ENCODE data around the gene FOXP2.
"Not testable (repeated sequence)": the region's sequence is repeated elsewhere in the genome, so short reads cannot be mapped to it uniquely, and the experiment has no call there.

FOXP2 gene

DNA sequence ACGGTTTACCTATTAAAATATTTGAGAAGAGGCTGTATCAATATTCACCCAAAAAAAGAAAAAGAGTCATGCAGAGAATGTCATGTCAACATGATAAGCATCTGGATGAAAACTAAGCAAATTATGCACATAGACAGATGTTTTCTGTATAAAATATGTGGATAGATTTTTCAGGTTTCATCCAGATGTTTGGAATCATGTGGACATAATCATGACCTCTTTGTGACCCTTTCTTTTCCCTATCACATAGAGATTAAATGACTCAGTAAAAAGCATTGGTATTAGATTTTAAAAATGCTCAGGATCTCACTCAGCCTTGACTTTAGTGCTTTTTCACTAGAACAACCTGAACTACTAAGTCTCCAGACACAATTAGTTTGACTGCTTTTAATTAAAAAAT, 90.0 kb downstream of the FOXP2 start:
- no peak for DNase-seq (ENCODE audit: low spot score)

DNA sequence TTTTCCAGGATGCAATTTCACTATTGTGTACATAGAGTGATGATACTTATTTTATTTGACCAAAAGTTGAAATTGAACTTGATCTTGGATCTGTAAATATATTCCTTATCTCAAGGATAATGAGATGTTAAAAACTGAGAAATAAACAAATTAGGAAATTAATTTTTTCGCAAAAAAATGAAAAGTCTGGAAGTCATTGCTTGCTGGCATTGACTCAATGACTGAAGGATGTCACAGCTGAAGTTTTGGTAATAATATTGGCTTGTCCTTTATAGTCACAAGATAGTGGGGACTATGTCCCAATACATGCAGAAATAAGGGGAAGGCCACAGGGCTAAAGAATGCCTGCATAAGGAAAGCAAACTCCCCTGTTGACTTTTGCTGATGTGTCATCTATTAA, 92.8 kb downstream of the FOXP2 start:
- no peak for DNase-seq (ENCODE audit: low spot score)

DNA sequence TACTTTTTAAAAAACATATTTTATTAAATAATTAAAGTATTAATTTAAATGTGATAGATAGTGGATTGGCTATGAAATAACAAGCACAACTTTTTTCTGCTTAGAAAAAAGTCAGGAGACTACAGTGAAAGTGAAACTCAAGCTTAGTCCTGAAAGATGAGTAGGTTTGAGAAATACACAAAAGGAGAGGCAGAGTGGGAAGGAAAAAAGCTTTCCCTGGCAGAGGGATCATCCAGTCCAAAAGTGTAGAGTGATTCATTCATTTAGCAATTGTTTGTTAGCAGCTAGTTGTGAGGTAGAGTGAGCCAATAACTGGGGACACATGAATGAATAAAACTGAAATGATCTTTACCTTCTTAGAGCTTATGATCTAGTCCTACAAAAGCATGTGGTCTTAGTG, 93.5 kb downstream of the FOXP2 start:
- no peak for DNase-seq (ENCODE audit: low spot score)

DNA sequence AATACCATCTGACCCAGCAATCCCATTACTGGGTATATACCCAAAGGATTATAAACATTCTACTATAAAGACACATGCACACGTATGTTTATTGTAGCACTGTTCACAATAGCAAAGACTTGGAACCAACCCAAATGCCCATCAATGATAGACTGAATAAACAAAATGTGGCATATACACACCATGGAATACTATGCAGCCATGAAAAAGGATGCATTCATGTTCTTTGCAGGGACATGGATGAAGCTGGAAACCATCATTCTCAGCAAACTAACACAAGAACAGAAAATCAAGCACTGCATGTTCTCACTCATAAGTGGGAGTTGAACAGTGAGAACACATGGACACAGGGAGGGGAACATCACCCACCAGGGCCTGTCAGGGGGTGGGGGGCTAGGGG, 96.2 kb downstream of the FOXP2 start:
- not testable (repeated sequence) for DNase-seq (ENCODE audit: low spot score)

DNA sequence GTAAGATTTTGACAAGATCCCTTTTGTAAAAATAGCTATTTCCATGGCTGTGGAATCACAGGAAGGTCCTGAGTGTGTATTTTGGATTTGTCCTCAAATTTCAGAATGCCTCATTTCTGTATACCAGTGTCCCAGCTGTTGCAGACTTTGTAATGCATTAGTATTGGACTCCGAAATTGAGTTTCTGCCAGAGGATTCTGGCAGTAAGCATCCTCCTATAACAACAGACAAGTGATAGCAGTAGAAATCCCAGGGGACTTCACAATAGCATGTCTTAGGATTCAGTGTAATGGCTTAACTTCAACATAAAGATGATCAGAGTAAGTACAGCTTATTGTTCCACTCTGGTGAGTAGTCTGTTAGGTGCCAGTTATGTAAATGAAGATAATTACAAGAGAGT, 104.6 kb downstream of the FOXP2 start:
- no peak for DNase-seq (ENCODE audit: low spot score)

DNA sequence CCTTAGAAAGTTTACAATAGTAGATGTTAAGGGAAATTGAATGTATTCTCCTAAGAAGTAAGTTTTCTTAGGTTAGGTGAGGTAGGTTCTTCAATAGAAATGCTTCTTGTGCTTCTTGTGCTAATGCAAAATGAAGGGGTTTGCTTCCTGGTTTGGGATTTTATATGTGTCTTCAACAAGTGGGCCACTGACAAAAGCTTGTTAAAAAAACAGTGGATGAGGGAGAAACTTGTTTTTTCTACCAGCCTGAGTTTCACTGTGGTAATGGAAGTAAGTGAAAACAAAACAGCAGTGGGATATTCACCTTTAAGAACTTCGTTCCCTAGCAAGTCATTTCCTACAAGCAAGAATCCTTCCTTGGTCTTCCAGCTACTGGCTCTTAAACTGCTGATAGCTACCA, 107.5 kb downstream of the FOXP2 start:
- no peak for DNase-seq (ENCODE audit: low spot score)

DNA sequence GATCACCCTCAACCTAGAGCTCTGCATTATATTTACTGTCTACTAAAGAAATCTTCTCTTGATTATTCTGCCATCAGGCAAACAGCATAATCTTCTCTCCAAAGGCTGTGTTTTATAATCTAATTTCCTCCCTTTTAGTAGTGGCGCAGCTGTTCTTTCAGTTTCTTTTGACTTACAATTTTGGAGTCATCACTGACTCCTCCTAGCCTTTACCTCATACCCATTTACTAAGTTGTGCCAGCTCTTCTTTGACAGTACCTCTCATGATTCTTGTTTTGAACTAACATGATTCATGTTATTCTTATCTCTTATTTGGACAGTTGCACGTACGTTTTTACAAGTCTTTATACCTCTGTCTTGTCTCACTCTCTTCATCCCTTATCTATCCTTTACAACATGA, 113.0 kb downstream of the FOXP2 start:
- DNase-seq (ENCODE audit: low spot score): no peak

DNA sequence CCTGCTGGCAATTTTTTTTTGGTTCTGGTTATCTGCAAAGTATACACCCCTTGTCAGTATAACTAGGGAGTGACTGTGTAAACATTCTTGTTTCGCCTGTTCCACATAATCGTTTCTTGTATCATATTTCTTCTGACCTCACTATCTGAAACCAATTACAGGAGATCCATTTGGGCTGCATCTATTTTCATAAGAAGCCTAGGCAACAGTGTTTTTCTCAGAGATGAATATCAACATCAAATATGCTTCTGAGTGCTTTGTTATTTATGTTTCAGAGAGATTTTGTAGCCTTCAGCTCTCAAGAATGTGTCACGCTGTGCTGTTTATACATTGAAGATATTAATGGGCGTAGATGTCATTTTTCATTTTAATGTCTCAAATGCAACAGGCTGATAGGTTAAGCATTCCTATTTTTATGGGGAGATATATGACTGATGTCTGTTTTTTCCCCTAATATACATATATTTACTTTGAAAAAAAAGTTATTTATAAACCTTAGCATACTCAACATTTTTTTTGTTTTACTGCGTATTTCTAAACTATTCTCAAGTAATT, 115.5 kb downstream of the FOXP2 start:
- DNase-seq (ENCODE audit: low spot score): peak; percentile 7

DNA sequence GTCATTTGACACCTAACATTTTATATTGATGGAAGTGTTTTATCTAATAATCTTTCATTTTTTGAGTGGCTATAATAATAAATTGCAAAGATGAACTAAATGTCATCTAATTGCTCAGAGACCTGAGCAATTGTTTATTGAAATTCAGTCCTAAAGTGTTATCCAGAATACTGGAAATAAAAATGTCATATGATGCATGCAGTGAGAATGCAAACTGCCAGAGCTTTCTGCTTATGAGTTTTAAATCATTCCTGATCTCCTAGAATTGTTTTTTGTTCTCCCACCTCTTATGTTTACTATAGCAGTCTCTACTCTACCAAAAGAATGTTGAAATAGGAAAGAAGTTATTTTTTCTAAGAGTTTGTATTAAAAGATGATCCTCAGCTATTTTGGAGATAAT, 116.7 kb downstream of the FOXP2 start:
- no peak for DNase-seq (ENCODE audit: low spot score)

DNA sequence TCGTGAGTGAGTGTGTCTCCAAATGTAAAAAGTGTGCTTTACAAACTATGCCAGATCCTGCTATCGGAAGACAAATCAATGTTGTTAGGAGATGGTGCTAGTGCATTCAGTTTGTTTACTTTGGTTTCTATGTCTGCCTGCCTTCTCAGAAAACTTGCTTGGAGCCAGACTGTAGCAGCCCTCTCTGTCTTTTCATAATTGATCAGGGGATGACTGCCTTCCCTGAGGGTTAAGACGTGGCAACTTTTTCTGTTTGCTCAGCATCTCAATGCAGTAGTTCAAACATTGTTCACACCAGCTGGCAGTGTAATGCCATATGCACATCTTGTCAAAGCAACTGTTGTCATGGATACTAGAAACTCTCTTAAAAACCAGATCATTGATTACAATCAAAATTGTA, 118.5 kb downstream of the FOXP2 start:
- DNase-seq (ENCODE audit: low spot score): no peak

DNA sequence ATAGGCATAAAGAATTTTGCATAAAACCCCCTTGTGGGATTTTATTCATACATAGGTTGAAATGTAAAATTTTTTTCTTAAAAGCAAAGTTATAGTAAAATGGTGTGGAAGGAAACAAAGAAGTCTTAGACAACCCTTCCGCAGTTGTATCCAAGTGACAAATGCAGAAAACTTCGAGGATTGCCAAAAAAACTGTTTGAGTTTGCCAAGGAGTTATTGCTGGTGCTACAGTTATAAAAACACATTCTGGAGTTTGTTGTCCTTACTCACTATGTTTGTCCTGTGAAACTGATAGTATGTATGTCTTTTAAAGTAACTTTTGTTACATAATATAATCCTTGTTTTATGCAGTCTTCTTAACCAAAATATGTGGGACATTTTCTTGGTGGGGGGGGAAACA, 120.3 kb downstream of the FOXP2 start:
- DNase-seq (ENCODE audit: low spot score): no peak

DNA sequence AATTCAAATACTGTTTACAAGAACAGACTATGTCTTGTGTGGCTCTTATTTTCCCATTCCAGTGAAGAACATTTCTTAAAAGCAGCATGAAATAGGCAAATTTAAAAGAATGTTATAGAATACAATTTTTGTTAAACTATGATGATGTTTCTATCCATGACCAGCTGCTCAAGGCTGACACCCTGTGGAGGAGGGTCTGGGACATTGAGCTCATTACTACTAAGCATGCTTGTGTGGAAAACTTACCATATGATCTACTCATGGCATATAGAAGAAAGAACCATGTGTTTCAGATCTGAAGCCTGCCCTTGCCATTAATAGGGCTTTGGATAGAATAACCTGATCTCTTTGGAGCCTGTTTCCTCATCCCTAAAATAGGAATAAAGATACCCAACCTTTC, 125.0 kb downstream of the FOXP2 start:
- DNase-seq (ENCODE audit: low spot score): peak; percentile 18

DNA sequence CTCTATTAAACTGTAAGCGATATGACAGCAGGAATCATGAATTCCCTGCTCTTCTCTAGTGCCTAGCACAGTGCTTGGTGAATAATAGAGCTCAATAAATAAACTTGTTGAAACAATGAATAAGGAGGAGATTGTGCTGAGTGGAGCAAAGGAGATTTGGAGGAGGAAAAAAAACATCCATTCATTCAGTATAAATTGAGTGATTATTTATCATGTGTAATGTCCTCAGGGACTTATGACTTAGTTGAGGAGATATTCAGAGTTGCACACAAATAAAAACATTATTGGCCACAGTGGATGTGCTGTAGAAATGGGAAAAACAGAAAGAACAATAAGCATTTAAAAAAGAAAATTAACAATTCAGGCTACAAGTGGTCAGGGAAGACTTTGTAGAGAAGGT, 125.7 kb downstream of the FOXP2 start:
- no peak for DNase-seq (ENCODE audit: low spot score)

DNA sequence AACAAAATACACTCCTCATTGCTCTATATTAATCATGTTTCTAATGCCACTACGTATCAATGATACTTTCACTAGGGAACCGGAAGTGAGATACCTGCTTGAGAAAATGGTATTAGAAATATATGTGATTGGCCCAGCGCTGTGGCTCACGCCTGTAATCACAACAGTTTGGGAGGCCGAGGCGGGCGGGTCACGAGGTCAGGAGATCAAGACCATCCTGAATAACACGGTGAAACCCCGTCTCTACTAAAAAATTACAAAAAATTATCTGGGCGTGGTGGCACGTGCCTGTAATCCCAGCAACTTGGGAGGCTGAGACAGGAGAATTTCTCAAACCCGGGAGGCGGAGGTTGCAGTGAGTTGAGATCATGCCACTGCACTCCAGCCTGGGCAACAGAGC, 132.7 kb downstream of the FOXP2 start:
- DNase-seq (ENCODE audit: low spot score): not testable (repeated sequence)

DNA sequence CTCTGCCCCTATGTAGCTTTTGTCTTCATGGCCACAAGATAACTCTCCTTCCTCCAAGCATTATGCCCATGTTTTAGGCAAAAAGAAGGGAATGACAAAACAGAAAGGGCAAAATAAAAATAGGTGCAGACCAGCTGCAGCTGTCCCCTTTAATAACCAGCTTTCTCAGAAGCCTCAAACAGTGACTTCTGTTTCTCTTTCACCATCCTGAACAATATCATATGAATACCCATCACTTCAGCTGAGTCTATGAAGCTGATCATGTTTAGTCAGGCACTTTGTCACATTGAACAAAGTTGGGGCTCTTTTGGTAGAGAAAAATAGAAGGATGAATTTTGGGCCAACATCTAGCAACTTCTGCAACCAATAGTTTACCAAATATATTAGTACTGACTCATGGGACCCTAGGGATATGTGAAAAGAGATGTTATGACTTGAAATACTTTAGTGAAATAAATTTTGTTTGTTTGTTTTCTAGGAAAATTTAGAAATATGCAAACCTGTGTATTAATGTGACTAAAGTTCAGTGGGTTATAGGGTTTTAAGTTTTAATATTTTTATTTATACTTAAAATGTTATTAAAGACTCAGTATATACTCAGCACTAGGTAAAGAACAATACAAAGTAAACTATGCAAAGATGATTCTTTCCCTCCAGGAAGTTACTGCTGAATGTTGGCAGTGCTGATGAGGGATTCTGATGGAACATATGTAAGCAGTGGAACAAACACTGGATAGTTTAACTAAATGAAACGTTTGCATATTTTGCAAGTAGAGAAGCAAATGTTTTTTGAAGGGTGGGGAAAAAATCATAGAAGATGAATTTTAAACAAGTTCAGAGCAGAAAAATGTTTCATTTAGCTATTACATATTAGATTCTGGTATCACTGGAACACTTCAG, 133.7 kb downstream of the FOXP2 start:
- DNase-seq (ENCODE audit: low spot score): no peak

DNA sequence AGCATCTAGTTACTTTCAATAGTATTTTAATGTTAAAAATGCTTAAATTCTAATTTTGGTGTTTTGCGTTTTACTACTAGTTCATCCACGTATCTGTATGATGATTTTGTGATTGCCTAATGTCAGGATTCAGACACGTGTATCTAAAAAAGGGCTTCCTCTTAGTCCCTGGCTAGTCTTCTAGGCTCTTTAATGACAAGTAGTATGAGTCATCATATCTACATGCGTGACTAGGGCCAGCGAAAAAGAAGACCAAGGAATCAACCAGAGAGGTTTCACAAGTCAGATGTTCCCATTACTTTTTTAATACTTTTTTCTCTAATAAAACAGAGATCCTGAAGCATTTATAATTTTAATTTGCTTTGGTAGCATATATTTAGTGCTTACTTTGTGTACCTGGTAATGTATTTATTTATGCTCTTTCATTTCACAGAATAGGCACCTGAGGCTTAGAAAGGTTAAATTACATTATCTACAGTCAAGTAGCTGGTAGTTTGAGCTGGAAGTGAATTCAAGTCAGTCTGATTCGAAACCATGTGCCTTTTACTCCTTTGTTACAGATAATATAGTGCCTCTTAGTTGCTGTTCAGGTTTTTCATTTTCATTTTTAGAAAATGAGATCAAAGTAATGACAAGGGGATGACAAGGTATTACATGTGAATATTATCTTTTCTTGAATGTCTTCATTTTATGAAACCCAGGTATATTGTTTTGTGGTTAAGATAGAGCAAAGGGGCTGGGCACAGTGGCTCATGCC, 140.3 kb downstream of the FOXP2 start:
- peak; percentile 36 for DNase-seq (ENCODE audit: low spot score)

DNA sequence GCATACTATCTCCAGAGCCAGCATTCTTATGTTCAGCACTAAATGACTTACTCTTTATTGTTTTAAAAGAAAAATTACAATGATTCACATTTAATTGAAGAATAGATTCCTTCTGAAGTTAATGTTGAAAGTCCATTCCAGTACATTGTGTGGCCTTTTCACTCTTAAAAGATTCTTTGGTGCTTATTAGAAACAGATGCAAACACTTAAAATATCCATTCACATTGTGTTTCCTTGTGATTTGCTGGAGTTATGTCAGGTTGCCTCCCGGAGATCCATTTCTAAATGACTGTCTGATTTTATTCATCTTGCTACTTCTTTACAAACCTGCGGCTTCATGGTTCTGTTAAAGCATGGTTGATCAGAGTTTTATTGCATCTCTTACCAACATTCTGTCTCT, 152.8 kb downstream of the FOXP2 start:
- DNase-seq (ENCODE audit: low spot score): no peak

DNA sequence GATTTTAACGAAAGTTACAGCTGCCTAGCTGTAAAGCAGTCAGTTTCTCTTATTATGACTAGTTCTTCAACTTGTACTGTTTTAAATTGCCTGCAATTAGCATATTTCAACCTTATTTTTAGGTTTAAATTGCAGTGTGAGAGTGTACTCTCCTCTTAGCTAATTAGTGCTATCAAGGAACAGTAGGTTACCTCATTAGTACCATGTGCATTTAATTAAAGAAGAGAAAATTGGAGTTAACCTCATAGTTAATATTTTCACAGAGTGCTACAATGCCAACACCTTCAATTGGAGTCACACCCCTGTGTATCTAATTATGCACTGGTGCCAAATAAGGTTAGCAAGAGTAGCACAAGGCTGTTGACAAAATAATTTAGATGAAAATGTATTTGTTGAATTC, 154.6 kb downstream of the FOXP2 start:
- DNase-seq (ENCODE audit: low spot score): no peak

DNA sequence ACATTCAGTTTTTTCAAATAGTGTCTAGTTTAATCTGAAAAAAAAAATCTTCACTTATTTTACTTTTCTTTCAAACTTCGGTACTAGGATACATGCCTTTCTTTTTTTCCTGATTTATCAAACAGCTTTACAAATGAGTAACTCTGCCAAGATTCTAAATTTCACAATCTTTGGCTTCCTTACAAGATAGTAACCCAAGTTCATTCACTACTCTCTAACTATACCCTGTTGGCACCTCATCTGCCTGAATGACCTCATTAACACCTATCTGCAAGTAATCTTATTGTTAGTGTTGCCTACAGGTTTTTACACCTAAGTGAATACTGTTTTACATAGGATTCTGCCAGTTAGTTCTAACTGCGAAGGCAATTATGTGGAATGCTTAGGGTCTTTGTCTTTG, 159.8 kb downstream of the FOXP2 start:
- DNase-seq (ENCODE audit: low spot score): no peak

DNA sequence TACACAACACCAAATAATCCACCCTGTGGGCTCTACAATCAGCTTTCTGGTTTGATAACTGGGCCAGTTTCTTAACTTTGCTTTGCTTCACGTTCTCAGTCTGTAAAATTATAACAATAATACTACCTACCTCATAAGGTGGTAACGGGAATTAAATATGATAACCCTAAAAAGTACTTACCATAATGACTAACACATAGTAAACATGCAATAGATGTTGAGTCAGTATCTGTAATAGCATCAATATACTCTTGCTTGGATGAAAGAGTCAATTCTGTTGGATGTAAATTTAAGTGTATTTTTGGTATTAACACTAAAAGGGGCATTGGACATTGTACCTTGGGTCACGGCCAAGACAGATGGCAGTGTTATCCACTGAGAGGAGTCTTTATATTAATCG, 160.5 kb downstream of the FOXP2 start:
- no peak for DNase-seq (ENCODE audit: low spot score)

DNA sequence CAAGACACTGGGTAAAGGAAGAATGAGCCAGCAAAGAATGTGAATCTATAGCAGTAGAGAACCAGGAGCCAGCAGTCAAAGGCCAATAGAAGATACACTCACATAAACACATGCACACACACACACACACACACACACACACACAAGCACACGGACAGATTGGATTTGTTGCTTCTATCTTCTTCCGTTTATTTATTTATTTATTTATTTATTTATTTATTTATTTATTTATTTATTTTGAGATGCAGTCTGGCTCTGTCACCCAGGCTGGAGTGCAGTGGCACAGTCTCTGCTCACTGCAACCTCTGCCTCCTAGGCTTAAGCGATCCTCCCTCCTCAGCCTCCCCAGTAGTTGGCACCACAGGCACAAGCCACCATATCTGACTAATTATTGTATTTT, 166.3 kb downstream of the FOXP2 start:
- not testable (repeated sequence) for DNase-seq (ENCODE audit: low spot score)

DNA sequence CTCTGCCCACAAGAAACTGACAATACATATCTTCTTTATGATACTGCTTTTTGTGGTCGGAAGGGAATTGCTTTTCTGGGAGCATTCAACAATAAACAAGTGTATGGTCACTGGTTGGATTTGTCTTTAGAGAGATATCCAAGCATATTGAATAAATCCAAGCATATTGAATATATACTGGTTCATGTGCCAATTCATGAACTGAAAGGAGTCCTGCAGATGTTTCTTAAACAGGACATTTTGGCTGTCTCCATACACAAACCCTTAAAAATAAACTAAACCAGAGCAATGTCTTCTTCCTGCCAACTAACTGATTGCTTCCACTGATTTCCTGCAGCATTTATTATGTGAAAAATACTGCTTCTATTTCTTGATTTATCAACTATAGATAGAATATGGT, 173.9 kb downstream of the FOXP2 start:
- DNase-seq (ENCODE audit: low spot score): no peak

DNA sequence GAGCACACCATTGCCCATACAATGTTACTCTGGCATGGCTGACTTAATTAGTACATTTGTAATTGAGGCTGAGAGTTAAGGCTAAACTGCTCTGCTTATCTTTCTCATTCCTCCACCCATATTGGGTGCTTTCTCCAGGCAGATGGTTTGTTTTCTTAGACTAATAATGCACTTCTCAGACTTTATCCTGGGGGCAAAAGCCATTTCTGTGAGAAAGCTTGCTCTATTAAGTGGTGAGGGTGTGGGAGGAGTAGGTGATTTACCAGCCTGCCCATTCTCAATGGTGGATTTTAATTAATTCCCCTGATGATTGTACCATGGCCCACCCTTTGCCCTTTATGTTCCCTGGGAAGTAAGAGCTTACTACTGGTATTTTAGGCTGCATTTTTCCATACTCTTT, 174.8 kb downstream of the FOXP2 start:
- DNase-seq (ENCODE audit: low spot score): no peak
